Natural killer cell (primary cell): ENCODE data around the gene RHOB. TPM values are rescaled to one million over a fixed set of nuclear protein-coding genes. Genes with fewer than 3 reads are reported as not detected.

Experiments used
- ATAC-seq, 3 donors: fragments of 150-1000 bp in 2 of 3; fragments of 200-7000 bp in 1 of 3; cut with Tn5 transposase; 1 replicate in 1 of 3; 2 replicates in 2 of 3; pipeline ENCODE4 v1.10.0; 2021; ENCODE audit warnings: mild to moderate bottlenecking in 2 of 3, moderate library complexity in 2 of 3
- DNase-seq, 2 donors: peaks; one replicate each; pipeline versions ENCODE4 v3.0.0 to v3.0.0-alpha.2; 2013 to 2021; ENCODE audit warnings: mixed read lengths in 1 of 2
- H3K27ac ChIP-seq: one replicate; pipeline ENCODE4 v1.5.1; 2013; ENCODE audit warnings: mild to moderate bottlenecking, low read length
- H3K27me3 ChIP-seq: one replicate; pipeline ENCODE4 v1.6.1; 2013; ENCODE audit warnings: low read length; ENCODE audit not compliant: control insufficient read depth, insufficient read depth
- H3K36me3 ChIP-seq: one replicate; pipeline ENCODE4 v1.6.1; 2013; ENCODE audit warnings: low read length; ENCODE audit not compliant: control insufficient read depth, insufficient read depth
- H3K4me1 ChIP-seq: one replicate; pipeline ENCODE4 v1.6.1; 2013; ENCODE audit warnings: low read length; ENCODE audit not compliant: control insufficient read depth, insufficient read depth
- H3K4me3 ChIP-seq: one replicate; pipeline ENCODE4 v1.5.1; 2013; ENCODE audit warnings: low read length
- H3K9me3 ChIP-seq: one replicate; pipeline ENCODE4 v1.6.1; 2013; ENCODE audit warnings: low read length; ENCODE audit not compliant: control insufficient read depth, insufficient read depth
- H3K27ac Mint-ChIP-seq, 2 donors: one replicate each; pipeline ENCODE4 v1.8.0; 2022; ENCODE audit warnings: mild to moderate bottlenecking in 2 of 2, mixed read lengths in 2 of 2, moderate library complexity in 1 of 2
- H3K27me3 Mint-ChIP-seq, 2 donors: one replicate each; pipeline ENCODE4 v1.8.0; 2022; ENCODE audit warnings: low read depth in 2 of 2, mixed read lengths in 2 of 2
- H3K36me3 Mint-ChIP-seq: one replicate; pipeline ENCODE4 v1.8.0; 2022; ENCODE audit warnings: mixed read lengths
- H3K4me1 Mint-ChIP-seq, 2 donors: one replicate each; pipeline ENCODE4 v1.8.0; 2022; ENCODE audit warnings: mixed read lengths in 2 of 2
- H3K4me3 Mint-ChIP-seq: one replicate; pipeline ENCODE4 v1.8.0; 2022; ENCODE audit warnings: mild to moderate bottlenecking, moderate library complexity, mixed read lengths
- H3K9me3 Mint-ChIP-seq, 2 donors: one replicate each; pipeline ENCODE4 v1.8.0; 2022; ENCODE audit warnings: mixed read lengths in 2 of 2
- CTCF ChIP-seq: fragments of 200-600 bp; IDR thresholded peaks from one replicate; pipeline ENCODE4 v1.8.0; 2022; ENCODE audit warnings: antibody characterized with exemption
- WGBS: methylation state at CpG from one replicate; pipeline ENCODE4 v1.1.7; 2013; ENCODE audit warnings: missing lambda C conversion rate; ENCODE audit not compliant: insufficient coverage; 5-methylcytosine and 5-hydroxymethylcytosine counted together
- intact Hi-C: fragments of 100-400 bp; cut with micrococcal nuclease; formaldehyde crosslinking; loops from one replicate; pipeline ENCODE4 v1.14.2; 2022
- total RNA-seq, 4 donors: library from RNA; stranded (reverse); fragments of 120-200 nt in 1 of 4; gene quantifications; one replicate each; pipeline versions ENCODE4 v1.2.3 to v1.2.4, GENCODE V29; 2013 to 2022

Gene RHOB
- total RNA-seq, 3 donors from 2014 or later (not counting 1 experiment from before 2014, with no cell fraction given) = 50.8 to 222 (median 64.7) TPM

GRCh38 chr2:20483194-20483895 lies 36.5 kb downstream of the RHOB start:
- H3K27me3 Mint-ChIP-seq = no peaks in the 10 kb centered on the region
- H3K27ac Mint-ChIP-seq = no peak overlapping the region
- no peak for ATAC-seq
- Histone ChIP-seq H3K4me1 (no peaks in the 10 kb centered on the region), H3K27ac (no peak overlapping the region), H3K9me3 (no peaks in the 10 kb centered on the region), H3K27me3 (no peaks in the 10 kb centered on the region), H3K4me3 (no peak overlapping the region), H3K36me3 (no peaks in the 10 kb centered on the region)
- TF ChIP-seq CTCF = no peak
- no peaks in the 10 kb centered on the region for H3K9me3 Mint-ChIP-seq
- intact Hi-C loops = no loop called here
- H3K4me3 Mint-ChIP-seq = no peak overlapping the region
- no peaks in the 10 kb centered on the region for H3K36me3 Mint-ChIP-seq
- DNase-seq = no peak
- 97% methylated on average over 7 of the region's 7 CpGs for WGBS
- H3K4me1 Mint-ChIP-seq = peaks cover 0 to under 1% of the 10 kb centered on the region in 2 donors

- Histone ChIP-seq H3K27ac (no peak overlapping the region), H3K9me3 (no peaks in the 10 kb centered on the region), H3K4me1 (no peaks in the 10 kb centered on the region), H3K36me3 (no peaks in the 10 kb centered on the region), H3K27me3 (no peaks in the 10 kb centered on the region), H3K4me3 (no peak overlapping the region)
- ATAC-seq = no peak
- Mint-ChIP-seq H3K27ac (no peak overlapping the region), H3K36me3 (no peaks in the 10 kb centered on the region), H3K4me1 (no peaks in the 10 kb centered on the region), H3K27me3 (no peaks in the 10 kb centered on the region), H3K9me3 (no peaks in the 10 kb centered on the region), H3K4me3 (no peak overlapping the region)
- 82% methylated on average over 6 of the region's 6 CpGs for WGBS
- intact Hi-C loops = no loop called here
- no peak for TF ChIP-seq CTCF
- DNase-seq = no peak
These were observed 37.3 kb downstream of the RHOB start for GRCh38 chr2:20484034-20484617.

- no peak for TF ChIP-seq CTCF
- Histone ChIP-seq H3K36me3 (no peaks in the 10 kb centered on the region), H3K4me3 (no peak overlapping the region), H3K27ac (no peak overlapping the region), H3K9me3 (no peaks in the 10 kb centered on the region), H3K4me1 (no peaks in the 10 kb centered on the region), H3K27me3 (no peaks in the 10 kb centered on the region)
- Mint-ChIP-seq H3K4me1 (no peaks in the 10 kb centered on the region), H3K36me3 (no peaks in the 10 kb centered on the region), H3K27me3 (no peaks in the 10 kb centered on the region), H3K4me3 (no peak overlapping the region), H3K27ac (no peak overlapping the region), H3K9me3 (no peaks in the 10 kb centered on the region)
- ATAC-seq = no peak
- intact Hi-C loops = no loop called here
- 85% methylated on average over 8 of the region's 8 CpGs for WGBS
- DNase-seq = no peak
These were observed 38.1 kb downstream of the RHOB start for GRCh38 chr2:20484810-20485611.
